Suprapubic skin (tissue), 4 donors: ENCODE measurements around the gene ANXA4.

Source experiments
- CTCF ChIP-seq, 2 donors: fragments of 200-600 bp in 1 of 2; fragments of 450-650 bp in 1 of 2; sonication (generic) in 1 of 2; IDR thresholded peaks; one replicate each; pipeline ENCODE4 v1.5.1; 2016 to 2019; ENCODE audit warnings: antibody characterized with exemption in 2 of 2, mild to moderate bottlenecking in 1 of 2, moderate library complexity in 1 of 2
- POLR2A ChIP-seq, 2 donors: fragments of 450-650 bp; IDR thresholded peaks; one replicate each; pipeline ENCODE4 v1.6.1; 2017; ENCODE audit warnings: antibody characterized with exemption in 2 of 2, mild to moderate bottlenecking in 2 of 2, moderate library complexity in 2 of 2
- POLR2AphosphoS5 ChIP-seq, 3 donors: sonication (generic); formaldehyde crosslinking; IDR thresholded peaks; one replicate each; pipeline ENCODE4 v1.6.1; 2017; ENCODE audit warnings: antibody characterized with exemption in 3 of 3

GRCh38 chr2:69780921-69781320, 39.0 kb downstream of the ANXA4 start:
- TF ChIP-seq POLR2A (IDR thresholded peaks at IDR 0.05) (no peak), CTCF (IDR thresholded peaks at IDR 0.05) (no peak), POLR2AphosphoS5 (IDR thresholded peaks at IDR 0.05) (no peak)
